HL-60 (cell line): ENCODE data around the gene CCER1.

Source experiments
- DNase-seq, 2 experiments: peaks; one replicate each; pipeline ENCODE4 v3.0.0-alpha.2; 2010 to 2020; ENCODE audit warnings: low read depth in 1 of 2, low spot score in 1 of 2
- H3K27ac ChIP-seq: fragments of 250-450 bp; sonication (Bioruptor Pico); replicated peaks from 2 replicates; pipeline ENCODE4 v1.5.1; 2020; ENCODE audit warnings: mild to moderate bottlenecking, moderate library complexity
- H3K27me3 ChIP-seq: fragments of 250-450 bp; sonication (Bioruptor Pico); 2 replicates; pipeline ENCODE4 v1.5.1; 2021; ENCODE audit warnings: mild to moderate bottlenecking, moderate library complexity; ENCODE audit not compliant: insufficient read depth, poor library complexity, severe bottlenecking
- H3K4me3 ChIP-seq: replicated peaks from 2 replicates; pipeline ENCODE4 v1.5.1; 2011; ENCODE audit warnings: mild to moderate bottlenecking, control low read depth, low read length; ENCODE audit not compliant: insufficient read depth
- CTCF ChIP-seq: IDR thresholded peaks from one replicate; pipeline ENCODE4 v1.5.1; 2011; ENCODE audit warnings: low read length, control low read depth, inconsistent platforms; ENCODE audit not compliant: insufficient read depth
- GABPA ChIP-seq: IDR thresholded peaks from 2 replicates; pipeline ENCODE4 v1.6.1; 2012; ENCODE audit warnings: low read depth
- POLR2AphosphoS5 ChIP-seq: IDR thresholded peaks from 2 replicates; pipeline ENCODE4 v1.6.1; 2012; ENCODE audit warnings: low read depth
- REST ChIP-seq: IDR thresholded peaks from 2 replicates; pipeline ENCODE4 v1.6.1; 2012; ENCODE audit warnings: low read depth; ENCODE audit not compliant: insufficient replicate concordance
- SPI1 ChIP-seq: IDR thresholded peaks from 2 replicates; pipeline ENCODE4 v1.6.1; 2012; ENCODE audit warnings: low read depth, mild to moderate bottlenecking, borderline replicate concordance

The CCER1 gene

GRCh38 chr12:90909069-90909770 lies 45.8 kb downstream of the CCER1 start:
- TF ChIP-seq REST (no peak), CTCF (peak; percentile 39)
- no peak overlapping the region for H3K4me3 ChIP-seq
- H3K27ac ChIP-seq, result no peak overlapping the region
- no peak for DNase-seq
- no peaks in the 10 kb centered on the region for H3K27me3 ChIP-seq

GRCh38 chr12:90908465-90908864 lies 46.5 kb downstream of the CCER1 start:
- Histone ChIP-seq H3K27me3 (no peaks in the 10 kb centered on the region), H3K27ac (no peak overlapping the region), H3K4me3 (no peak overlapping the region)
- TF ChIP-seq SPI1 (no peak), POLR2AphosphoS5 (no peak), REST (no peak), GABPA (no peak), CTCF (no peak)
- no peak for DNase-seq

GRCh38 chr12:90905691-90906370 lies 49.1 kb downstream of the CCER1 start:
- no peak for DNase-seq
- Histone ChIP-seq H3K27ac (no peak overlapping the region), H3K27me3 (no peaks in the 10 kb centered on the region), H3K4me3 (no peak overlapping the region)
- TF ChIP-seq CTCF (no peak), POLR2AphosphoS5 (no peak), GABPA (no peak), SPI1 (no peak), REST (no peak)
